Suprapubic skin (tissue), 4 donors: ENCODE data around the gene CFAP53.

Experiments used
- CTCF ChIP-seq, 2 donors: fragments of 200-600 bp in 1 of 2; fragments of 450-650 bp in 1 of 2; sonication (generic) in 1 of 2; IDR thresholded peaks; one replicate each; pipeline ENCODE4 v1.5.1; 2016 to 2019; ENCODE audit warnings: antibody characterized with exemption in 2 of 2, mild to moderate bottlenecking in 1 of 2, moderate library complexity in 1 of 2
- POLR2A ChIP-seq, 2 donors: fragments of 450-650 bp; IDR thresholded peaks; one replicate each; pipeline ENCODE4 v1.6.1; 2017; ENCODE audit warnings: antibody characterized with exemption in 2 of 2, mild to moderate bottlenecking in 2 of 2, moderate library complexity in 2 of 2
- POLR2AphosphoS5 ChIP-seq, 3 donors: sonication (generic); formaldehyde crosslinking; IDR thresholded peaks; one replicate each; pipeline ENCODE4 v1.6.1; 2017; ENCODE audit warnings: antibody characterized with exemption in 3 of 3

GRCh38 chr18:50274941-50275340 is 8.6 kb upstream of the CFAP53 start:
- TF ChIP-seq CTCF (IDR thresholded peaks at IDR 0.05) (no peak), POLR2A (IDR thresholded peaks at IDR 0.05) (no peak), POLR2AphosphoS5 (IDR thresholded peaks at IDR 0.05) (no peak)
